Stimulated activated CD4-positive, alpha-beta T cell treated with anti-CD3 and anti-CD28 coated beads, TNF-alpha, amount 100 ng/mL, for 4 hours (primary cell): Measurements from ENCODE around the gene ARL15.
"Not testable (repeated sequence)": the region's sequence is repeated elsewhere in the genome, so short reads cannot be mapped to it uniquely, and the experiment has no call there.

Source experiments
- DNase-seq, 3 experiments: peaks; one replicate each; pipeline ENCODE4 v3.0.0-alpha.2; 2020; ENCODE audit warnings: low read depth in 3 of 3

Gene ARL15

DNA sequence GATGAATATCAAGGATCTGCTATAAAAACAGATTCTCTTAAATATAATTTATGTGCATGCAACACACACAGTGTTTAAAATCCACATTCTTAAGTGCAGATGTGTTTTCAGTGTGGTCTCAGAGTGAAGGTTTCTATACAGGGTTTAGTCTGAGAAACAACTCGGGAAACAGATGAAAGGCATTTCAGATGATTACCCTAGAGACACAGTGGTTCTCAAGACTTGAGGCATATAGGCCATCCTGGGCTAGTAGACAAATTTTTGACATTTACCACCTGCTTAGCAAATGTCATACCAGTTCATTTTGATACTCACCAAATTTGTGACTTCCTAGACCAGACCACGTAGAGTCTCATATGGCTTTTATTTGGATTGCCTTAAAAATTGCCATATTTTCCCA, 216.5 kb downstream of the ARL15 start:
- no peak for DNase-seq

DNA sequence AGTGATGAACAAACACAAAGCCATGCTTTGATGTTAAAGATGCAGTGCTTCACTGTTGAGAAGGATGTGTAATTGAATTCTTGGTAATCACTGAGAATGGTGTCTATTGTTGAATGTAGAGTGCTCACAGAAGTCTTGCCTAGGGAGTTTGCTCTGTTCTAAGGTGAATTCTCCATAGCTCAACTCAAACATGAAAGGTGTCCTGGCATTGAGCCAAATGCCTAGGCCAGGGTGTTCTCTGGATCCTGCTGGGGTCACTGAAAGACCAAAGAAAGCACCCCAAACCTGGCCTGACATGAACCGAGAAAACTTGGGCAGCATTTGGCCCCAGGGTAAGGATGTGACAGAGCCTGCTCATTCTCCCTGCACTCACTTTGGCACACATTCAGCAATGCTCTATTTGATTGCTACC, 217.3 kb downstream of the ARL15 start:
- DNase-seq: no peak

DNA sequence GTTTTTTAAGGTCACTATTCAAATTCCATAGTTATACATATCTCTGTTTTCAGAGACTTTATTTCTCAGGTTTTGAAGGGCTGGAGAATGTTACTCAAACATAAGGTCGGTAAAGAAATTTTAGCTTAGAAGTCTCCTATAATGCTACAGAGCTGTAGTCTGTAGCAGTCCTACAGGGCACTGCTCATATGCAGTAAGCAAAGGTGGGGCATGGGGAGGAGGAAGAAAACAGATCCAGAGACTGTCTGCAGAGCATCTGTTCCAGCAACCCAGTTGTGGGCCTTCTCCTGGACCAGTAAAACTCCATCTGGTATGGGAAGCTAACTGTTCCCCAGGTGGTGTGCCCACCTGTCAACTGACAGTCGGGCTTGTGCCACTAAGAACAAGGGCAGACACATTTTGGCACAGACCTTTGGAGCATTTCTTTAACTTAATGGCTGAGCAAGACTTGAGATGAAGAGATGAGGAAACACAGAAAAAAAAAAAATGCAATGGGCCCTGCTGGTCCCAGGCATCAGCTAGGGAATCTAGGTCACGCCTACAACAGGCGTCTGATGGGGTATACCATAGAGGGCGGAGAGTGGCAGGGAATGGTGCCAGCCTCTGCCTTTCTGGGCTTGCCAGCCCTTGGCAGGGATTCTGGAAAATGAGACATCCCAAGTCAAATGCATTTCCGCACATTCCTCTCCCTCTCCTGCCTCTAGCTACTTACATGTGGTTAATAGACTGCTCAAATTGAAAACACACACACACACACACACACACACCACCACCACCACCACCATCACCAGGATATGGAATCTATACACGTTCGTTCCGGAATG, 218.9 kb downstream of the ARL15 start:
- DNase-seq: no peak

GRCh38 chr5:54090495-54091120, 219.8 kb downstream of the ARL15 start:
- DNase-seq: no peak

DNA sequence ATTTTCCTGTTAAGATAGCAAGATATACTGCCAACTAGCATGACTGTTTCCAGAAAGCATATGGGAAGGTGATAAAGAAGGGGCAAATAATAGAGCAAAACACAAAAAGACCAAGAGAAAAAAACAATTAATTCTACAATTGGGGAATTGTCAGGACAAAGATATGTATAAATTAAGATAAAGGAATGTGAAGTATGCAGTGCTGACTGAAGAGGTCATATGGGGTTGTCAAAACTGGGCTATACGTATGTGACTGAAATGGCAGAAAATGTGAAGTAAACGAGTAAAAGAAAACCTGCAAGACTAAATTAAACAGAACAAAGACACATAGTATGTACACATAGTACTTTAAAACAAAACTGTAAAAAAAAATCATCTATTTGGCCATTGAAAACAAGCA, 222.3 kb downstream of the ARL15 start:
- DNase-seq: no peak

GRCh38 chr5:54087436-54087835, 222.9 kb downstream of the ARL15 start:
- DNase-seq: no peak

GRCh38 chr5:54086191-54086590, 224.2 kb downstream of the ARL15 start:
- no peak for DNase-seq

DNA sequence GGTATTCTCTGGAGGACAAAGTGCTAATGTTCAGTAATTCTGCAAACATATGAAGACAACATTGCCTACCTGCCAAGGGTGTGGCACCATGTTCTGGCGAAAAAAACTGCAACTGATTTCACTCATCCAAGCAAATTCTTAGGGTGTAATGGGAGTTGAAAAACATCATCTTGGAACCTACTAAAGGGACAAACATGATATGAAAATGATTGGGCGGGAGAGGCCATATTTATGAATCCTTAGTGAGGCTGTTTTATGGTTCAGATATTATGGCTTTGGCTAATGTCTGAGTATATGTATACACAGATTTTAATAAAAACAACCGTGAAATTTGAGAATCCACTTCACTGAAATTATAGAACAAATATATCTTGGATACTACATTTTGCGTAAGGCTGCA, 225.7 kb downstream of the ARL15 start:
- no peak for DNase-seq

- DNase-seq: no peak
Measured at GRCh38 chr5:54083851-54084250, 226.5 kb downstream of the ARL15 start.

DNA sequence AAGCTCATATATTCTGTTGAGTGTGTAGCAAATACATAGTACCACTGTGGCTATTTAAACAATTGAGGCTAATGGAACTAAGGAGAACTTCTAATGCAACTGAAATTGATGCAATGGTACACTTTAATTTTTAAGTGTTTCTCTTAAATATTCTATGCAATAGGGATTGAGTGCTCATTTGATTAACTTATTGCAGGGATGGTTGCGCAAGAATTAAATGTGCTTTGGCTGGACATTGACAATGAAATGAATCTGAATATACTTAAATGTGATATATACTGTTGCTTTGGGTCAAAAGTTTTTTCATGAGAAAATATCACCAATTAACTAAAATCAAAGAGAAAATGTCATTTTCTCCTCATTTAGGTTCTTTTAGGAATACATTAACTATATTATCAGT, 227.1 kb downstream of the ARL15 start:
- no peak for DNase-seq

GRCh38 chr5:54081415-54081814, 229.0 kb downstream of the ARL15 start:
- no peak for DNase-seq

- no peak for DNase-seq
Measured at GRCh38 chr5:54080831-54081230, 229.5 kb downstream of the ARL15 start.

DNA sequence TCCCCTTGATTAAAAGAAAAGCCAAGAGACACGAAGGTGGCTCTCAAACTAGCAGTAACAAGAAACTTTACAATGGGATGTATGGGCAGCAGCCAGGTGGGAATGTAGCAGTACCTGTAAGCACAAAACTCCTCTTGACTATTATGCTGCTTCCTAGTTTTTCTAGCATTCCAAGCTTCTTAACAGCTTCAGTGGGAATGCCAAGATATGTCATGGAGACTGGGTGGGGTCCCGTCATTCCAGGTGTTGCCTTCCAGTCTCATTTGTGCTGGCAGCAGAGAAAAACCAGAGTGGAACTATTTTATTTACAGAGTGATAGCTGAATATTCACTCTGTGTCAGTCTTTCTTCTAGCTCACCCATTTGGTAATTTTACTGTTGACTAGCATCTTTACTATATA, 236.6 kb downstream of the ARL15 start:
- DNase-seq: no peak

DNA sequence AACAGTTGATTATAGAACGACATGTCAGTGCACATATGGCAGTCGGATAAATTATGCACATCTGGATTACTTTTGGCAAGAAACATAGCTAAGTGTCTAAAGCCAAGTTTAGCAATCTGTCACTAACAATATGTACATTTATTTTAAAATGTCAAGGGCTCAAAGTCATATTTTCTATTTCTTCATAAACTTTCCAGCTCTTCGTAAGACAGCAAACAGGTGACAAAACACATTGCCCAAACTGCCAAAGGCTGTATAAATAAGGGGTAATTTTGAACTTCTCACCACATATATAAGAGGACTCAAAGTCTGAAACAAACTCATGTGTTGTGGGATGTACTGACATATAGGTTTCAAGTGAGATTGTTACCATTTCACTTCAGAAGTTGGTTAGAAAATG, 237.2 kb downstream of the ARL15 start:
- no peak for DNase-seq

- no peak for DNase-seq
Measured at GRCh38 chr5:54066433-54066832, 243.9 kb downstream of the ARL15 start.

GRCh38 chr5:54063817-54064216, 246.6 kb downstream of the ARL15 start:
- DNase-seq: no peak

GRCh38 chr5:54062958-54063357, 247.4 kb downstream of the ARL15 start:
- no peak for DNase-seq

- not testable (repeated sequence) for DNase-seq
Measured at GRCh38 chr5:54060919-54061318, 249.5 kb downstream of the ARL15 start.

DNA sequence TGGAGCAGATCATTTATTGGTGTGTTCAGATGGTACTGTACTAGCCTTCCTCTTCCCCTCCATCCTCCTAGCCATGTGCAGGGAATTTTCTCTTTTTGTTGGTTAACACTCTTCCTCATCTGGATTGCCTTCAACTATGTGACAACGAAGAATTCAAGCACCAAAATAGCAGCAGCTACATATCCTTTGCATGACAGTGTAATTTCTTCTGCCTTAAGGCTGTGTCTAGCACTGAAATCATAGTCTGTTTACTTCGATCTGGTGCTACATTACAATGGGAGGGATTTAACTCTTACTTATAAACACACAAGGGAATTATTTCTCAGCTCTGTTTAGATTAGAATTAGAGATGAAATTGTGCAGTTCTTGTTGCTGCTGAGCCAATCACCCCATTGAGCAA, 260.4 kb downstream of the ARL15 start:
- DNase-seq: no peak

DNA sequence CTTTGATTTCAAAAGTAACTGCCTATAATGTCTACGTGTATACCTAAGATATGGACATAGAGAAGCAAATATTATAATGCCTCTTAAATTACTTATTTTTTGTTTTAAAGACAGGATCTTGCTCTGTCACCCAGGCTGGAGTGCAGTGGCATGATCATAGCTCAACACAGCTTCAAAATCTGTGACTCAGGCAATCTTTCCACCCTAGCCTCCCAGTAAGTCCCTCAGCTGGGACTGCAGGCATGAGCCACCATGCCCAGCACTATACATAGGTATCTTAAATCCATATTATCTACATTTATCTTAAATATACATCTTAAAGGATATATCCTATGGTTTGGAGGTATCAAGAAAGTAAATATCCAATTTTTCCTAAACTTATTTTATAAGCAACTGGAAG, 261.2 kb downstream of the ARL15 start:
- no peak for DNase-seq

DNA sequence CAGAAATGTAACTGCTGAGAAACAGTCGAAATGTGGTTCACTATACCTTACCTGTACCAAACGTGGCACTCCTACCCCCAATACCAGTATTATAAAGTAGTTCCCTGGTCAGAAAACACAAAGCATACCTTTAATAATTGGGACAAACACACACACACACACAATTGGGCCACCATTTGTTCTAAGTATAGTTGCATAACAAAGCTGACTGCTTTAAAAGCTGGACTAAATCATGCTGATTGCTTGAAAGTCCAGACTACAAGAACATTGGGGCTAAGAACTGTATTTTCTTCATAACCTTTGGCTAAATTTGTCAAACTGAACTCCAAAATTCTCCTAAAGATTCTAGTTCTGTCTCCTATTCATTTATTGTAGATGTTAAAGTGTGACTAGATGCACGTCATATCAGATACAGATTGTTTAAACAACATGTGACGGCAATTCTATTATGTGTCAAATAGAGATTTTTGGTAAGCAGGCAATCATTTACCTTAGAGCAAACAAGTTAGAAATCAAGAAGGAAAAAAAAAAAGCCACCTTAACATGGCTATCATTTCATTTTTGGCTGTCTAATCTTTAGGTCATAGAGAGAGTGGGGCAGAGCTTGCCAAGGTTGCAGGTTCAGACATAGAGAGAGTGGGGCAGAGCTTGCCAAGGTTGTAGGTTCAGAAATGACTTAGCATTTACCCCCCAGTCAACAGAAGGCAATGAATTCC, 265.1 kb downstream of the ARL15 start:
- no peak for DNase-seq

- DNase-seq: not testable (repeated sequence)
Measured at GRCh38 chr5:54044276-54044675, 266.1 kb downstream of the ARL15 start.

DNA sequence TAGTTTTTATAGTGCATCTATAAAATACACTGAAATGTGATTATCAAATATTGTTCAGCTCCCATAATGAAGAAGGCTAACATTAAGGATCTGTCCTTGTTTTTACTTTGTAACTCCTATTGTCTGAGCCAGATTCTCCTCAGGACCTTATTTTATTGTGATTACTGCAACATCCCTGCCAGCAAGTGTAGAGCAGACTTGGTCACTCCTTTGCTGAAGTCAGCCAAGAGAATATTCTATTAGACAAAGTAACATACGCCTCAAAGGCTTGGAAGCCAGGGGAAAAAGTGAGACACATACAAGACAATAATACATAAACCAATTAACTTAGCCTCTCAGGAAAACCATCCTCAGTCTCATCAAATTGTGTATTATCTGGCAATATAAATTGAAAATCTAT, 269.6 kb downstream of the ARL15 start:
- no peak for DNase-seq
